ENCODE results near the gene KCMF1. TPM values are rescaled to one million over a fixed set of nuclear protein-coding genes. Genes with fewer than 3 reads are reported as not detected.

The KCMF1 gene
- total RNA-seq, 1 donor from 2014 or later = 105 TPM

DNA sequence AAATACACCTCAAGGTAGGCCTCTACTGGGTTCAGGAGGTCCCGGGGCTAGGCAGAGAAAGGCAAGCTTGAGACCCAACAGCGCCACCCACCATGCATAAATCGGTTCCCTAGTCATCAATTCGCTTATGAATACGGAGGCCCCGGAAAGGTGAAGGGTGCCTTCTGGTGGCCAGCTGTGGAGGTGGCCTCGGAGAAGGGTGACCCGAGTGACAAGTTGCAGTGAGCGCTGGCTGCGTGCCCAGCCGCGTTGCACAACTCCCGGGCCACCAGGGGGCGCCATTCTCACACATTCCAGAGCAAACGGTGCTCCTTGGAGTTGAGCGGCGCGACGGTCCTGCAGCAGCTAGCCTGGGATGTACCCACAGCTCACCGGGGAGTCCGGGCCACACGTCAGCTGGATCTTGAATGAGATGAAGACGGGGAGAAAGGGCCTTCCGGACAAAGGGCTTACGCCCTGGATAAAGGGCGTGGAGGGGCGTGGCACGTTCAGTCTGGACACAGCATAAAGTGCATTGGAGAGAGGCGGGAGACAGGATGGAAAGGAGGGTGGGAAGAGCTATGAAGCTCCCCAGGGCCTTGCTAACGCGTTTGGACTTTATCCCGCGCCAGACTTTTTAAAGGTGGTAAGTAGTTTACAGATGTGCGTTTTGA is 45.1 kb upstream of the KCMF1 start:
- no peak for FAIRE-seq
- TF ChIP-seq EZH2 (IDR thresholded peaks at IDR 0.05; ENCODE audit: insufficient read depth, low read length) = no peak
- TF ChIP-seq, protein P1, sequence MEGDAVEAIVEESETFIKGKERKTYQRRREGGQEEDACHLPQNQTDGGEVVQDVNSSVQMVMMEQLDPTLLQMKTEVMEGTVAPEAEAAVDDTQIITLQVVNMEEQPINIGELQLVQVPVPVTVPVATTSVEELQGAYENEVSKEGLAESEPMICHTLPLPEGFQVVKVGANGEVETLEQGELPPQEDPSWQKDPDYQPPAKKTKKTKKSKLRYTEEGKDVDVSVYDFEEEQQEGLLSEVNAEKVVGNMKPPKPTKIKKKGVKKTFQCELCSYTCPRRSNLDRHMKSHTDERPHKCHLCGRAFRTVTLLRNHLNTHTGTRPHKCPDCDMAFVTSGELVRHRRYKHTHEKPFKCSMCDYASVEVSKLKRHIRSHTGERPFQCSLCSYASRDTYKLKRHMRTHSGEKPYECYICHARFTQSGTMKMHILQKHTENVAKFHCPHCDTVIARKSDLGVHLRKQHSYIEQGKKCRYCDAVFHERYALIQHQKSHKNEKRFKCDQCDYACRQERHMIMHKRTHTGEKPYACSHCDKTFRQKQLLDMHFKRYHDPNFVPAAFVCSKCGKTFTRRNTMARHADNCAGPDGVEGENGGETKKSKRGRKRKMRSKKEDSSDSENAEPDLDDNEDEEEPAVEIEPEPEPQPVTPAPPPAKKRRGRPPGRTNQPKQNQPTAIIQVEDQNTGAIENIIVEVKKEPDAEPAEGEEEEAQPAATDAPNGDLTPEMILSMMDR (IDR thresholded peaks at IDR 0.05; ENCODE audit: insufficient read depth, low read depth, low read length) = peak; percentile 81
- H3K27me3 ChIP-seq (ENCODE audit: insufficient read depth, low read length) = no peaks in the 10 kb centered on the region
- H3K4me3 ChIP-seq (ENCODE audit: insufficient read depth, low read depth, low read length) = peak overlapping the region; percentile 45
- H3K9ac ChIP-seq (ENCODE audit: low read length) = peak overlapping the region; percentile 51
- peak; percentile 74 for DNase-seq (ENCODE audit: low read depth)
- H3K27ac Mint-ChIP-seq (ENCODE audit: unreplicated experiment) = peak overlapping the region; percentile 49
- H4K20me1 ChIP-seq (ENCODE audit: insufficient read depth, low read length) = no peaks in the 10 kb centered on the region
- H3K36me3 ChIP-seq (ENCODE audit: insufficient read depth, low read length) = no peaks in the 10 kb centered on the region
- peak overlapping the region; percentile 73 for H3K4me3 Mint-ChIP-seq (ENCODE audit: unreplicated experiment)
- no peaks in the 10 kb centered on the region for H3K9me3 ChIP-seq (ENCODE audit: insufficient read depth, low read depth, low read length)
- peaks cover 12% of the 10 kb centered on the region for H3K4me1 Mint-ChIP-seq (ENCODE audit: low read depth, unreplicated experiment)
- H3K4me2 ChIP-seq (ENCODE audit: low read length) = peak overlapping the region; percentile 82
- H3K9me3 Mint-ChIP-seq (ENCODE audit: unreplicated experiment) = peaks cover 2% of the 10 kb centered on the region
- no peak overlapping the region for H3K27ac ChIP-seq (ENCODE audit: low read depth, low read length)
- no peaks in the 10 kb centered on the region for H3K27me3 Mint-ChIP-seq (ENCODE audit: low read depth, unreplicated experiment)
- H3K4me1 ChIP-seq (ENCODE audit: insufficient read depth, low read length) = peaks cover 10% of the 10 kb centered on the region
- H2AFZ ChIP-seq (ENCODE audit: low read depth, low read length) = peak overlapping the region; percentile 79
- no peaks in the 10 kb centered on the region for H3K79me2 ChIP-seq (ENCODE audit: insufficient read depth, low read length)
- no peaks in the 10 kb centered on the region for H3K36me3 Mint-ChIP-seq (ENCODE audit: low read depth, unreplicated experiment)

DNA sequence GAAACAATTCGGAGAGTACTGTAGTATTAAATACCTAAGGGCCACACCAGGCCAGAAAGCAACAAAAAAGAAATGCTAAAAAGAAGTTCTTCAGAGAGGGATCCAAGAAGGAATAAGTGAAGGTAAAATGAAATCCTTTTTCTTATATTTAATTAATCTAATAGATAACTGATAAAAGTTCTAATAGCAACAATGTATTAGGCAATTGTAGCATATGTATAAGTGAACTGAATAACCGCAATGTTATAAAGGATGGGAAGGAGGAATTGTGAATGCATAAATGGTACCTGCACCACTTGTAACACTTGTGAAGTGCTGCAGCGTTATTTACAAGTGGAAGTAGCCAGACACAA is 43.7 kb upstream of the KCMF1 start:
- H3K4me3 ChIP-seq (ENCODE audit: insufficient read depth, low read depth, low read length) = peak overlapping the region; percentile 62
- no peaks in the 10 kb centered on the region for H3K9me3 ChIP-seq (ENCODE audit: insufficient read depth, low read depth, low read length)
- H3K27ac Mint-ChIP-seq (ENCODE audit: unreplicated experiment) = no peak overlapping the region
- no peaks in the 10 kb centered on the region for H3K27me3 Mint-ChIP-seq (ENCODE audit: low read depth, unreplicated experiment)
- H2AFZ ChIP-seq (ENCODE audit: low read depth, low read length) = no peak overlapping the region
- H3K4me1 ChIP-seq (ENCODE audit: insufficient read depth, low read length) = peaks cover 10% of the 10 kb centered on the region
- H3K36me3 Mint-ChIP-seq (ENCODE audit: low read depth, unreplicated experiment) = no peaks in the 10 kb centered on the region
- no peaks in the 10 kb centered on the region for H3K79me2 ChIP-seq (ENCODE audit: insufficient read depth, low read length)
- no peak overlapping the region for H3K9ac ChIP-seq (ENCODE audit: low read length)
- no peaks in the 10 kb centered on the region for H3K27me3 ChIP-seq (ENCODE audit: insufficient read depth, low read length)
- FAIRE-seq = no peak
- H4K20me1 ChIP-seq (ENCODE audit: insufficient read depth, low read length) = no peaks in the 10 kb centered on the region
- no peak for DNase-seq (ENCODE audit: low read depth)
- no peak overlapping the region for H3K4me3 Mint-ChIP-seq (ENCODE audit: unreplicated experiment)
- H3K4me2 ChIP-seq (ENCODE audit: low read length) = peak overlapping the region; percentile 82
- H3K4me1 Mint-ChIP-seq (ENCODE audit: low read depth, unreplicated experiment) = peaks cover 12% of the 10 kb centered on the region
- no peak for TF ChIP-seq EZH2 (IDR thresholded peaks at IDR 0.05; ENCODE audit: insufficient read depth, low read length)
- TF ChIP-seq, protein P1 (IDR thresholded peaks at IDR 0.05; ENCODE audit: insufficient read depth, low read depth, low read length) = no peak
- no peaks in the 10 kb centered on the region for H3K36me3 ChIP-seq (ENCODE audit: insufficient read depth, low read length)
- no peak overlapping the region for H3K27ac ChIP-seq (ENCODE audit: low read depth, low read length)
- peaks cover 2% of the 10 kb centered on the region for H3K9me3 Mint-ChIP-seq (ENCODE audit: unreplicated experiment)

DNA sequence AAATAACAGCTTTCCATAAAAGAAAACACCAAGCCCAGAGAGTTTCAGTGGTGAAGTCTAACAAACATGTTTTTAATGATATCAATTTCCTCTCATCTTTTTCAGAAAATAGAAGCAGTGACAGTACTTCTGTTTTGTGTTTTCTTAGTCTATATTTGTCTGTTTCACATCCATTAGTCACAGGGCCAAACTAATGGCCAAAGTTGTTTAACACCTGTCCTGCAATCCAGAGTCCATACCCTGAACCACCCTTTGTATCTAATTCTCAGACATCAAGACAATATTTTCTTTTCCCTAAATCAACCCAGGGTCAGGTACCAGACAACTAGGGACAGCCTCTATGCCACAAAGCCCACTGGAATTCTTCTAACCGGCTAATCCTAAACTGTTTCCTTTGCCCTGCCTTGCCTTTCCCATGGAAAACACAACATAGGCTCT is 39.6 kb upstream of the KCMF1 start:
- no peak overlapping the region for H3K27ac ChIP-seq (ENCODE audit: low read depth, low read length)
- no peaks in the 10 kb centered on the region for H3K27me3 ChIP-seq (ENCODE audit: insufficient read depth, low read length)
- peaks cover 1% of the 10 kb centered on the region for H3K4me1 Mint-ChIP-seq (ENCODE audit: low read depth, unreplicated experiment)
- TF ChIP-seq, protein P1 (IDR thresholded peaks at IDR 0.05; ENCODE audit: insufficient read depth, low read depth, low read length) = no peak
- TF ChIP-seq EZH2 (IDR thresholded peaks at IDR 0.05; ENCODE audit: insufficient read depth, low read length) = no peak
- FAIRE-seq (no peak), DNase-seq (ENCODE audit: low read depth) (no peak)
- no peak overlapping the region for H3K9ac ChIP-seq (ENCODE audit: low read length)
- H2AFZ ChIP-seq (ENCODE audit: low read depth, low read length) = no peak overlapping the region
- H3K79me2 ChIP-seq (ENCODE audit: insufficient read depth, low read length) = no peaks in the 10 kb centered on the region
- no peaks in the 10 kb centered on the region for H3K9me3 ChIP-seq (ENCODE audit: insufficient read depth, low read depth, low read length)
- H3K4me3 Mint-ChIP-seq (ENCODE audit: unreplicated experiment) = no peak overlapping the region
- peaks cover 5% of the 10 kb centered on the region for H3K4me1 ChIP-seq (ENCODE audit: insufficient read depth, low read length)
- no peaks in the 10 kb centered on the region for H3K36me3 Mint-ChIP-seq (ENCODE audit: low read depth, unreplicated experiment)
- H3K36me3 ChIP-seq (ENCODE audit: insufficient read depth, low read length) = no peaks in the 10 kb centered on the region
- H3K9me3 Mint-ChIP-seq (ENCODE audit: unreplicated experiment) = peaks cover 2% of the 10 kb centered on the region
- H3K27ac Mint-ChIP-seq (ENCODE audit: unreplicated experiment) = no peak overlapping the region
- no peak overlapping the region for H3K4me2 ChIP-seq (ENCODE audit: low read length)
- H3K27me3 Mint-ChIP-seq (ENCODE audit: low read depth, unreplicated experiment) = no peaks in the 10 kb centered on the region
- H4K20me1 ChIP-seq (ENCODE audit: insufficient read depth, low read length) = no peaks in the 10 kb centered on the region
- no peak overlapping the region for H3K4me3 ChIP-seq (ENCODE audit: insufficient read depth, low read depth, low read length)
